Gastroesophageal sphincter (tissue), 3 donors: Measurements from ENCODE around the gene RDH14.

ENCODE experiments used
- EP300 ChIP-seq: sonication (generic); formaldehyde crosslinking; IDR thresholded peaks from one replicate; pipeline ENCODE4 v1.6.1; 2017; ENCODE audit warnings: antibody characterized with exemption, mild to moderate bottlenecking
- POLR2A ChIP-seq, 2 donors: fragments of 450-650 bp; IDR thresholded peaks; one replicate each; pipeline ENCODE4 v1.6.1; 2017; ENCODE audit warnings: antibody characterized with exemption in 2 of 2, mild to moderate bottlenecking in 2 of 2, moderate library complexity in 1 of 2
- POLR2AphosphoS5 ChIP-seq: sonication (generic); formaldehyde crosslinking; IDR thresholded peaks from one replicate; pipeline ENCODE4 v1.6.1; 2017; ENCODE audit warnings: antibody characterized with exemption
- TF ChIP-seq, protein P1 (sequence below), 4 experiments: fragments of 200-600 bp in 2 of 4; fragments of 450-650 bp in 2 of 4; sonication (generic) in 1 of 4; IDR thresholded peaks; one replicate each; pipeline ENCODE4 v1.5.1; 2017 to 2019; ENCODE audit warnings: antibody characterized with exemption in 4 of 4, mild to moderate bottlenecking in 2 of 4, moderate library complexity in 2 of 4

DNA sequence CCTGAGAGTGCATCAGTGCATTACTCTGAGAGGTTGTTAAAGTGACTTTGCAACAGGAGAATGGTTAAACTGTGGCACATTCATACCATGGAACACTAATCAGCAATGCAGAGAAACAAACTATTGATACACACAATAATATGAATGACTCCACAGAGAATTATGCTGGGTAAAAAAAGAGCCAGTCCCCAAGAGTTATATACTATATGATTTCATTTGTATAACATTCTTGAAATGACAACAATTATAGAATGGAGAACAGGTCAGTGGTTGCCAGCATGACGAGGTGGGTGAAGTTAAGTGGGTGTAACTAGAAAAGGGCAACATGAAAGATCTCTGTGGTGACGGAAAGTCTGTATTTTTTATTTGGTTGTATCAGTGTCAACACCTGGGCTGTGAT lies 31.9 kb upstream of the RDH14 start:
- TF ChIP-seq POLR2AphosphoS5 (no peak), POLR2A (IDR thresholded peaks at IDR 0.05) (no peak), EP300 (no peak)
- TF ChIP-seq, protein P1, sequence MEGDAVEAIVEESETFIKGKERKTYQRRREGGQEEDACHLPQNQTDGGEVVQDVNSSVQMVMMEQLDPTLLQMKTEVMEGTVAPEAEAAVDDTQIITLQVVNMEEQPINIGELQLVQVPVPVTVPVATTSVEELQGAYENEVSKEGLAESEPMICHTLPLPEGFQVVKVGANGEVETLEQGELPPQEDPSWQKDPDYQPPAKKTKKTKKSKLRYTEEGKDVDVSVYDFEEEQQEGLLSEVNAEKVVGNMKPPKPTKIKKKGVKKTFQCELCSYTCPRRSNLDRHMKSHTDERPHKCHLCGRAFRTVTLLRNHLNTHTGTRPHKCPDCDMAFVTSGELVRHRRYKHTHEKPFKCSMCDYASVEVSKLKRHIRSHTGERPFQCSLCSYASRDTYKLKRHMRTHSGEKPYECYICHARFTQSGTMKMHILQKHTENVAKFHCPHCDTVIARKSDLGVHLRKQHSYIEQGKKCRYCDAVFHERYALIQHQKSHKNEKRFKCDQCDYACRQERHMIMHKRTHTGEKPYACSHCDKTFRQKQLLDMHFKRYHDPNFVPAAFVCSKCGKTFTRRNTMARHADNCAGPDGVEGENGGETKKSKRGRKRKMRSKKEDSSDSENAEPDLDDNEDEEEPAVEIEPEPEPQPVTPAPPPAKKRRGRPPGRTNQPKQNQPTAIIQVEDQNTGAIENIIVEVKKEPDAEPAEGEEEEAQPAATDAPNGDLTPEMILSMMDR (IDR thresholded peaks at IDR 0.05), result no peak
